Amniotic epithelial cell (primary cell): ENCODE results near the gene NSUN2.

Experiments
- DNase-seq: peaks from one replicate; pipeline ENCODE4 v3.0.0-alpha.2; 2010; ENCODE audit warnings: low read depth

The NSUN2 gene

DNA sequence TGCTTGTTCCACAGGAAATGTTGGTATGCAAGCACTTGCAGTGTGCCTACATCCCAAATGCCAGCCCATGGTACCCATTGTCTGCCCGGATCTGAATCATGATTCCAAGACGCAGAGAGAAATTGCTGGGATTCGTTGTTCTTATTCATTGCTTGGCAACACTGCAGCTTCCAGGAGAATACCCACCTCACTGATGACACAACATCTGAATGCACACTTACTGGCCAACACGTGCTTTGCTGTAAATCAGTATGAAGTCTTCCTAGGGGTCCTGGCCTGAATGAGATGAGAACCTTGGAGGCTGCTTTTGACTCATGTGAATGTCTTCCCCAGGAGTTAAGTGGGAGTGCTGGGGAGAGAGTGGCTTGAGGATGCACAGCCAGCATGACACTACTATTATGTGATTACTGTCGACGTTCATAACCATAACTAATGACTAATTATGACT is 12.0 kb upstream of the NSUN2 start:
- DNase-seq, result peak; percentile 7

- DNase-seq, result no peak
Observed at GRCh38 chr5:6642655-6643054, 9.8 kb upstream of the NSUN2 start.

GRCh38 chr5:6638236-6638635 is 5.4 kb upstream of the NSUN2 start:
- no peak for DNase-seq

DNA sequence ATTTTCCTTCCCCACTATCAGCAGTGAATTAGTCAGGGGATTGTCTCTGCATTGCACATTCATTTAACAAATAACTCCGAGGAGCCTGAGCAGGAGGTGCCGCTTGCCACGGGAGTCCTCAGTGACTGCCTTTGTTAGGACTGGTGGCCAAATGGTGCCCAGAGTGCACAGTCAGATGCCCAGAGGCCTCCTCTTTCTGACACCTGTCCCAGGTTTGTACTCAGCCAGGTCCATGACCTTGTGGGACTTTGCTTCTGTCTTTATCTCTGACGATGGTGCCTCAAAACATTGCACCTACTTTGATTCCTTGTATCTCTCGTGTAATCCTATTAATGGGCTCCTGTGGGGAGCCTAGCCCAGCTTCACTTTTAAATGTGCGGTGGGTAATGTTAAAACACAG is 4.7 kb upstream of the NSUN2 start:
- no peak for DNase-seq

DNA sequence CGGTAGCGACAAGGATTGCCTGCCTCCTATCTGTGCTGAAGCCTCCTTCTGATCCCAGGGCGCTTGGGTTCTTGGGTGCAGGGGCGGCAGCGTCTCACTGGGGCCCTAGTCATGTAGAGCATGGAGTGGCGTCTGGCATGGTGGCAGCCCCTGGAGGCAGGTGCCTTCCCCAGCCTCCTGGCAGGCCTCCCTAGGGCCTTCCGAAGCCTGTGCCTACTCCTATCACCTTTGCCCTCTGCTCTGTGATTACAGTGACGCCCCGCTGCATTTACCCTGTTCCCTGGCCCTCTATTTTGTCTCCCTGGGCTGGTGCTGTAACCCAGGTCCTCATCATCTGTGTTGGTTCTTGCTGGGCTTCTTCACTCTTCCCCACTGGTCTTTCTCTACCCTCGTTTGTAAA is 4.2 kb upstream of the NSUN2 start:
- no peak for DNase-seq

GRCh38 chr5:6636293-6636692 is 3.4 kb upstream of the NSUN2 start:
- DNase-seq, result no peak

DNA sequence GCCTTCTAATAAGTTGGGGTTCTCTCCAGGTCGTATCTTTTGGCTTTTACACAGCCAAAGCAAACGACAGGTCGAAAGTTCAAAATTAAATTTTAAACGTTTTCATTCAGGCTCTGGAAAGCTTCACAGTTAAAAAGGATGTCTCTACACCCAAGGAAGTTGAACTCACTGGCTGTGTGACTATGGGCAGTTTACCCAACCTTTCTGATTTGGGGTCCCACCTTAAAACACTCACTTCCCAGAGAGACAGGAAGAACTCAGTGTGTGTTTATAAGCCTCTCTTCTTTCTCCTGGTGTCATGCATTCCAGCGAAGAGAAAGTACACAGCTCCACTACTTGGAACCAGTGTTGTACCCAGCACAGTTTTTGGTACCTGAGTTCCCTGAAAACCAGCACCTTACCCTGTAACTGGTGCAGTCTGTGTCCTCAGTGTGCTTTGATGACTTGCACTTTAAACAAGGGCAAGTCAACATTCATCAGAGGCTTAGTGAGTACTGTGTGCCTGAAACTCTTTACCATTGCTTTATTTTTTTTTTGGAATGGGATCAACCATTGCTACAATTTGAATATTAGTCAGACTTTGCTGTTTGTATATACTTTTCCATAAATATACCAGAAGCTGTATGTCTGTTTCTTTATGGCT is 2.1 kb upstream of the NSUN2 start:
- no peak for DNase-seq

DNA sequence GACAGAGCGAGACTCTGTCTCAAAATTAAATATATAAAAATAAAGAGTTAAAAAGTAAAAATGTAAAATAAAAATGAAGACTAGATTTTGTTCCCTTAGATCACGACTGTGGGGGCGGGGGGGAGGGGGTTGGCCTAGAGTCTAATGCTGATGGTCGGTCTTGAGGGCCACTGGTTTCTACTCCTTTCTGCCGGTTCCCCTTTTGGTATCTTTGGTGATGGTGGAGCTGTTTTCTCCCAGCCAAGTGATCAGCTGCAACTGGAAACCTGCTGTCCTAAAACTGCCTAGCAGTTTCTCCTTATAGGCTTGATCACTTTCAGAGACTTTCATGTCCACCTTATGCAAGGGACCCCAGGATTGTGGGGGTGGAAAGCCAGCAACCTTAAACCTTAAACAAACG is 1.5 kb upstream of the NSUN2 start:
- DNase-seq, result no peak

DNA sequence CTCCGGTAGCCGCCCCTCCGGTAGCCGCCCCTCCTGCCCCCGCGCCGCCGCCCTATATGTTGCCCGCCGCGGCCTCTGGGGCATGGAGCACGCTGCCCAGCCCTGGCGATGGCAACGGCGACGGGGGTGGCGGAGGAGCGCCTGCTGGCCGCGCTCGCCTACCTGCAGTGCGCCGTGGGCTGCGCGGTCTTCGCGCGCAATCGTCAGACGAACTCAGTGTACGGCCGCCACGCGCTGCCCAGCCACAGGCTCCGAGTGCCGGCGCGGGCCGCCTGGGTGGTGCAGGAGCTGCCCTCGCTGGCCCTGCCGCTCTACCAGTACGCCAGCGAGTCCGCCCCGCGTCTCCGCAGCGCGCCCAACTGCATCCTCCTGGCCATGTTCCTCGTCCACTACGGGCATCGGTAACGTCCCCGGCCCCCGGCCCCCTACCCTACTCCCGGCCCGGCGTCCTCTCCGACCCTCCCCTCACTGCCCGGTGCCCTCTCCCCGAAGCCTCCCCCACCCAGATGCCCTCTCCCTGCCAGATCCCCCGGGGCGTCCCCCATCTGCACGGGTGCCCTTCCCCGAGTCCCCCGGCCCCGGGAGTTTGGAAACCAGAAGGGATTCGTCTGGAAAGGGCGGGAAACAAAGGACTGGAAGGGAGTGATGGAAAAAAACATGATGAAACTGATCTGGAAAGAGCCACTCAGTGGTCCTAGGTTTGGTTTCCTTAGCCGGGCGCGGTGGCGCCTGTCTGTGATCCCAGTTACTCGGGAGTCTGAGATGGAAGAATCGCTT is 813 bp upstream of the NSUN2 start:
- DNase-seq, result peak; percentile 6

- peak; percentile 15 for DNase-seq
Observed at GRCh38 chr5:6632324-6632887, 438 bp downstream of the NSUN2 start.

GRCh38 chr5:6631441-6631840 is 1.4 kb downstream of the NSUN2 start:
- DNase-seq, result peak; percentile 12

DNA sequence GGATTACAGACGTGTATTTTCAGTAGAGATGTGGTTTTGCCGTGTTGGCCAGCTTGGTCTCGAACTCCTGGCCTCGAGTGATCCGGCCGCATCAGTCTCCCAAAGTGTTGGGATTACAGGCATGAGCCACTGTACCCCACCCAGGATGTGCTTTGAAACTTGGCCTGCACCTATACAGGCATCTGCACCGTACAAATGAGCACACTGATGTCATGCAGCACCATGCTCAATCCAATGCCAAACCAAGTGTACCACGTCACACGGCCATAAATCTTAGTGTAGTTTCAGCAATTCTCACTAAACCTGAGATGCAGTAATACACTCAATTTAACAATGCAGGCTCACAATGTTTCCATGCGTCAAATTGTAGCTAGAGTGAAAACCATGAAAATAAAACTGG is 6.3 kb downstream of the NSUN2 start:
- DNase-seq, result no peak

- DNase-seq, result no peak
Observed at GRCh38 chr5:6623941-6624340, 8.9 kb downstream of the NSUN2 start.

DNA sequence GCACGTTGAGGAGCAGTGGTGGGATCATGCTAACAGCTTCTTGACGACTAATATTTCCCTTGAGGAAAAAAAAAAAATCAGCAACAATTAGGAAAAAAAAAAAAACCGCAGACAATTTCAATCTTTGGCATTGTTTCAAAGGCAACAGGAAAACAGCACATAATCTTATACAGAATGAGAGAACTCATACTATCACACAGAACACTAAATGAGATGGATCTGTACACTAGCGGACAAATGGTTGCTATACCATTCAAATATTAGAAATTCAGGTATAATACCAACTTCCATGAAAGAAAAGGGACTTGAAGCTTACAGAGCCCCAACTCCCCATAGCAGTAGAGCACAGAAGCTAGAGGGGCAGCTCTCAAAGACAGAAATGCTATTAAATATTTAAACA is 9.6 kb downstream of the NSUN2 start:
- no peak for DNase-seq

DNA sequence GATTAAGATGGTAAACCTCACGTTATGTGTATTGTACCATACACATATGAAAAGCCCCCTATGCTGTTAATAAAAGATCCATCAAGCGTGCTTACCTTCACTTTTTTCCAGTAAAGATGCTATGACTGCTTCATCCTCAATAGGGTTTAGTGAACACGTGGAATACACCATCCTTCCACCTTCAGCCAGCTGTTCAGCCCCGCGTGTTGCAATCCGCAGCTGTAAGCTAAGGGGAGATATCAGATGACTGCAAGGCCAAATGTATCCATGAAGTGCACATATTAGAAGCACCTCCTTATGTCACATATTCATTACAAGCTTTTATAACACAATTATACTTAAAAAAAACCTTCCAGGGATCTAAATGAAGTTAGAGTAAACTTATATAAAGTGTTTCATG is 16.2 kb downstream of the NSUN2 start:
- DNase-seq, result no peak

DNA sequence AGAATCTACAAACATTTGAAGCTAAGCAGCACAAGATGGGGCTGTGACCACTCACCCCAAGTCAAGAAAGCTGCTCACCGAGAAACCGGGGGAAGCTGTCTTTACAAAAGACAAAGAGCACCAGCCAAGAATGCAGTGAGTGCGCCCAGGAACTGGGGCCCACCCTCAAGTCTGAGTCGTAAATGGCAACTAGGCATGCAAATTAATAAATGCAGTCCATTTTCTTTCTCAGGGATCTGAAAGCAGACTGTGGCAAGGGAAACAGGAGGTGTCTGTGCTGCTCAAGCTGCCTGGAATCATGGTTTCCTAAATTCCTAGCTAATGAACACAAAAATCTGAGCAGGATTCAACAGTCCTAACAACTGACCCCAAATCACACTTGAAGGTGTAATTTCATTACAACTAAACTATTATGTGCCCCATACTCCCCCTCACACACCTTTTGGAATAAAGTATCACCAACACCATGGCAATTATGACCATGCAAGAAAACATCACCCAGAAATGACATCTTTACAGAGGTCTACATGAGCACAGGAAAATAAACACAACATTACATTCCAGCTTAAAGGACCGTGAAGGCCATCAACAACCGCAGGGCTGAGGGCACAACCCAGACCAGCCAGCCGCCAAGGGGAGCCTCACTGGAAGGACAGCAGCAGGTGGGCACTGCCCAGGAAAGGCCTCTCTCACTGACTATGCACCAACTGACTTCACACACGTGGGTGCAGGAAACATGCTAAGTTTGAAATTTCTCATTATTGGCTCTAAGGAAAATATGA is 17.6 kb downstream of the NSUN2 start:
- DNase-seq, result peak; percentile 3

DNA sequence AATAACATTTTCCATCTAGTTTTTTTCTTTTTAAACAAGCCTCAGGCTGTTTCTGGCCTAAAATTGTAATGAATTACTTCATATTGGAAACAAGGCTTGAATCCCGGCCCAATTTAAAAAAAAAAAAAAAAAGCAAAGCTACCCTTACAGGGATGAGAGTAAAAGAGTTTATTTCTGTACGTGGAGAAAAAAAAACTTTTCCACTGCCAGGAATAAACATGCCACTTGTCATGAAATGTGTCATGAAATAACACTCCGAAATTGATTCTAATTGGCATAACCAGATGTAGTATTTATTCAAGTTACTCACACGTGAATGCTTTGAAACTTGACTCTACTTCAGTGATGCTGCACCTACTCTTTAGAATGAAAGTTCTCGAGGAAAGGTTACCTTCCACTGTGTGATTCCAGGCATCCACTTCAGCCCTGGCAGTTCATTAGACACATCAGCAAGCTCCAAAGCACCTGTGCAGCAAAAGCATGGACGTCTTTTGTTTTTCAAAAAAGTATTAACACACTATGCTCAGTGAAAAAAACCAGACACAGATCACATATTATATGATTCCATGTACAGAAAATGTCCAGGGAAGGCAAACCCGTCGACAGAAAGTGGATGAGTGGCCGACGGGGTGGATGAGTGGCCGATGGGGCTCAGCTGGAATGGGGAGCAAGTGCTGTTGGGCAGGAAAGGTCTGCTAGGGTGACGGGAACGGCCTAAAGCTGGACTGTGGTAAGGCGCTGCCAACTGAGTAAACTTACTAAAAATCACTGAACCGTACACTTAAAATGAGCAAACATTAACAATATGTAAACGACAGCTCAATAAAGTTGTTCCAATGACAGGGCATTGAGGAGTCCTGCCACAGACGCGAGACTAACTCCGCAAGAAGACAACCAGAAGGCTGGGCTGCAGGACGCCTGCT is 21.2 kb downstream of the NSUN2 start:
- no peak for DNase-seq

GRCh38 chr5:6608016-6608415 is 24.8 kb downstream of the NSUN2 start:
- DNase-seq, result no peak

- DNase-seq, result no peak
Observed at GRCh38 chr5:6607559-6607936, 25.3 kb downstream of the NSUN2 start.

DNA sequence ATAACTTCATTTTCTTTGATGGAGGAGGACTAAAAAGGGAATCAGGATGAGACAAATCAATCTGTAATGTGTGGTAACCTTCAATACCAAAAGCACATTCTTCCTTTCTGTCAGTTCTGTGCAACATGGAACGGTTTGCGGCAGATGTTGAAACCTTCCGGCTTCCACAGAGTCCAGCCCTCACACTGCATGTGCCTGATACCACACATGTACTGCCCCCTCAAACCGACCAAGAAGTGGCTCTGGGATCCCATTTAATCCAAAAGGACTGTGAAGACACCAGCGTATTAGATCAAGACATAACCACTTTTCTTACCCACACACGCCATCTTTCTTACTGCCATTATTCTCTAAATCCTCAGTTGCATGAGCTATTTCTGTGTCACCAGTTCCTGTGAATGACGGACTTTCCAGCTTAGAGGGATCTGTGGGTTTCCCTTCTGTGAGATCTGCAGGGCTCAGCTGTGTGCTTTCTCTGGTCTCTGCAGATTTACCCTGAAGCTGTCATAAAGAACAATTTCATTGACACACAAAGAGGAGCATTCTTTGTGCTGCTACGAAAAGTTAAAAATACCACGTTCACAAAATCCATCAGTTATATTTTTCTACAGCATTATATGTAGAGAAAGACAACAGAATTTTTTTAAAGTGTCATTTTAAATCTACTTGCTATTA is 25.8 kb downstream of the NSUN2 start:
- DNase-seq, result no peak

DNA sequence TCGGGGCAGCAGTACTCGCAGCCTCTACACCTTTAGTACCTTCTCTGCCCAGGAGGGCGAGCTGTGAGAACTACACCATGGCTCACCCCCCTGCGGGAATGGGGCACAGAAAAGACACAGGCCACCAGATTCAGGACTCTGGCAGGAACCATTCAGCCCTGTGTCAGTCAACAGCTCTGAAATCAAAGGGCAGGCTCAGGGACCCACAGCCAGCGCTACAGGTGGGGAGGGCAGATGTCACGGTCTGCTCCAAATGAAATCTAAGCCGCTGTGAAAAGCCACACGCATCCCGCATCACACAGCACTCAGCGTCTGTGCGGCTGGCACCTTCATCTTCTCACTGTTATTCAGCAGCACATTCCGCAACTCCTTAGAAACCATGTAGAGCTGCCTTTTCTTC is 27.9 kb downstream of the NSUN2 start:
- no peak for DNase-seq
